Spleen (tissue), 11 donors: ENCODE data around the gene EDA2R. TPM values are rescaled to one million over a fixed set of nuclear protein-coding genes. Genes with fewer than 3 reads are reported as not detected.

Source experiments
- DNase-seq: peaks from one replicate; pipeline ENCODE4 v3.0.0-alpha.2; 2020
- H3K27ac ChIP-seq, 8 donors: fragments of 200-600 bp; sonication (generic) in 7 of 8; 1 replicate in 4 of 8; 2 replicates in 4 of 8; pipeline versions ENCODE4 v1.5.0 to v1.8.0; 2016 to 2021; ENCODE audit warnings: inconsistent platforms in 4 of 8, mild to moderate bottlenecking in 4 of 8, moderate library complexity in 1 of 8
- H3K27me3 ChIP-seq, 7 donors: fragments of 200-600 bp; sonication (generic) in 6 of 7; replicated peaks in 1 of 7; 1 replicate in 4 of 7; 2 replicates in 3 of 7; pipeline versions ENCODE4 v1.5.0 to v1.8.0; 2016 to 2021; ENCODE audit warnings: inconsistent platforms in 3 of 7, mild to moderate bottlenecking in 1 of 7
- H3K36me3 ChIP-seq, 6 donors: fragments of 200-600 bp; sonication (generic) in 5 of 6; 1 replicate in 4 of 6; 2 replicates in 2 of 6; pipeline versions ENCODE4 v1.5.0 to v1.8.0; 2016 to 2021; ENCODE audit warnings: inconsistent platforms in 2 of 6
- H3K4me1 ChIP-seq, 6 donors: fragments of 200-600 bp; sonication (generic) in 5 of 6; 1 replicate in 3 of 6; 2 replicates in 3 of 6; pipeline versions ENCODE4 v1.5.0 to v1.8.0; 2016 to 2021; ENCODE audit warnings: inconsistent platforms in 3 of 6
- H3K4me3 ChIP-seq, 8 donors: fragments of 200-600 bp; sonication (generic) in 7 of 8; 1 replicate in 4 of 8; 2 replicates in 4 of 8; pipeline versions ENCODE4 v1.5.0 to v1.8.0; 2016 to 2021; ENCODE audit warnings: inconsistent platforms in 4 of 8, mild to moderate bottlenecking in 4 of 8, moderate library complexity in 2 of 8
- H3K9me3 ChIP-seq, 8 donors: fragments of 200-600 bp; sonication (generic) in 7 of 8; 1 replicate in 4 of 8; 2 replicates in 4 of 8; pipeline versions ENCODE4 v1.5.0 to v1.8.0; 2016 to 2021; ENCODE audit warnings: inconsistent platforms in 4 of 8
- POLR2A ChIP-seq, 3 donors: fragments of 450-650 bp; IDR thresholded peaks; one replicate each; pipeline ENCODE4 v1.5.1; 2017; ENCODE audit warnings: antibody characterized with exemption in 3 of 3, mild to moderate bottlenecking in 1 of 3
- POLR2AphosphoS5 ChIP-seq, 3 donors: sonication (generic); formaldehyde crosslinking; IDR thresholded peaks; one replicate each; pipeline ENCODE4 v1.5.1; 2017; ENCODE audit warnings: antibody characterized with exemption in 3 of 3
- WGBS, 5 donors: extraction: QIAGEN DNeasy Blood & Tissue Kit in 3 of 5; methylation state at CpG; one replicate each; pipeline versions ENCODE4 v1.1.5 to v1.1.7; 2013 to 2018; 5-methylcytosine and 5-hydroxymethylcytosine counted together
- intact Hi-C: fragments of 100-400 bp; cut with DNase I; formaldehyde crosslinking; loops from one replicate; pipeline ENCODE4 v1.15.0; 2023; ENCODE audit warnings: low total_unique reads
- polyA plus RNA-seq, 3 donors: library from polyadenylated mRNA; stranded (reverse); fragments of 200-250 nt; gene quantifications; one replicate each; pipeline ENCODE4 v1.2.1, GENCODE V29; 2013
- total RNA-seq, 7 donors: library from RNA; depleted of rRNA in 3 of 7; stranded (reverse); fragments of >200 nt in 3 of 7; fragmentation: NEBNext Ultra II Directional in 4 of 7; extraction: Animal tissue kit (Norgen Biotek cat#: 25700) in 4 of 7; gene quantifications; one replicate each; pipeline versions ENCODE4 v1.1.0 to v1.2.1, GENCODE V29; 2016 to 2021
- TF ChIP-seq, protein P1 (sequence below), 11 experiments: fragments of 200-600 bp in 7 of 11; fragments of 450-650 bp in 4 of 11; sonication (generic) in 4 of 11; IDR thresholded peaks in 8 of 11; conservative IDR thresholded peaks in 3 of 11; 1 replicate in 7 of 11; 2 replicates in 4 of 11; pipeline versions ENCODE4 v1.4.0 to v1.8.0; 2016 to 2021; ENCODE audit warnings: antibody characterized with exemption in 11 of 11, inconsistent platforms in 4 of 11, mild to moderate bottlenecking in 1 of 11
- donor health status: healthy with polysubstance abuse.
- donor health status: DM: no; HTN: no; CAD: no; lungs with moderate emphysema.
- donor health status: DM: no; HTN: no; CAD: no.
- donor health status: Bipolar disorder and iron deficiency.
- donor health status: healthy.
- donor health status: DM: no; HTN: no; CAD: no.
- donor health status: DM: yes; HTN: yes; CAD: no.

The EDA2R gene
- total and polyA plus RNA-seq, 10 donors = 0.21 to 2.7 (median 0.91) TPM

DNA sequence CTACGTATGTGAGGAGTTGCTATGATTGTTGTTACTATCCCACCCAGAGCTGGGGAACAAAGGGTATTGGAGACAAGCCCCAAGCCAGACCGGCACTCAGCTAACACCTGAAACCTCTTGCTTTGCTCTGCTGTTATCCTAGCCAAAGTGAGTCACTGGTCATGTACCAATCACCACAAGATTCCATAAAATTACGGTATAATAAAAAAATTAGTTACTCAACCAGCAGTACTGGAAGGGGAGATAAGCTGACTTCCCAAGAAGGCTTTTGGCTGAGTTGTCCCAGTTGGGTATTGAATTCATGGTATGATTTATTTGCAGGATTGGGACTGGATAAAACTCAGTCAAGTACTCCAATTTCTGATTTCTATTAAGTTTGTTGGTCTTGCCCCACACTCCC is 5.3 kb downstream of the EDA2R start:
- H3K36me3 ChIP-seq = no peaks in the 10 kb centered on the region
- intact Hi-C loops = no loop called here
- peaks cover 0 to 5% (median 0%) of the 10 kb centered on the region in 8 donors for H3K9me3 ChIP-seq
- WGBS, 5 donors = 73 to 94% (median 83%) methylated on average over 3 of the region's 3 CpGs
- no peaks in the 10 kb centered on the region for H3K27me3 ChIP-seq
- H3K4me1 ChIP-seq = no peaks in the 10 kb centered on the region
- no peak for TF ChIP-seq POLR2A (IDR thresholded peaks at IDR 0.05)
- TF ChIP-seq POLR2AphosphoS5 (IDR thresholded peaks at IDR 0.05) = no peak
- TF ChIP-seq, protein P1, sequence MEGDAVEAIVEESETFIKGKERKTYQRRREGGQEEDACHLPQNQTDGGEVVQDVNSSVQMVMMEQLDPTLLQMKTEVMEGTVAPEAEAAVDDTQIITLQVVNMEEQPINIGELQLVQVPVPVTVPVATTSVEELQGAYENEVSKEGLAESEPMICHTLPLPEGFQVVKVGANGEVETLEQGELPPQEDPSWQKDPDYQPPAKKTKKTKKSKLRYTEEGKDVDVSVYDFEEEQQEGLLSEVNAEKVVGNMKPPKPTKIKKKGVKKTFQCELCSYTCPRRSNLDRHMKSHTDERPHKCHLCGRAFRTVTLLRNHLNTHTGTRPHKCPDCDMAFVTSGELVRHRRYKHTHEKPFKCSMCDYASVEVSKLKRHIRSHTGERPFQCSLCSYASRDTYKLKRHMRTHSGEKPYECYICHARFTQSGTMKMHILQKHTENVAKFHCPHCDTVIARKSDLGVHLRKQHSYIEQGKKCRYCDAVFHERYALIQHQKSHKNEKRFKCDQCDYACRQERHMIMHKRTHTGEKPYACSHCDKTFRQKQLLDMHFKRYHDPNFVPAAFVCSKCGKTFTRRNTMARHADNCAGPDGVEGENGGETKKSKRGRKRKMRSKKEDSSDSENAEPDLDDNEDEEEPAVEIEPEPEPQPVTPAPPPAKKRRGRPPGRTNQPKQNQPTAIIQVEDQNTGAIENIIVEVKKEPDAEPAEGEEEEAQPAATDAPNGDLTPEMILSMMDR (IDR thresholded peaks at IDR 0.05 in 8 of 11, conservative IDR thresholded peaks at IDR 0.05 in 3 of 11) = no peak
- H3K27ac ChIP-seq = no peak overlapping the region
- H3K4me3 ChIP-seq = no peak overlapping the region
- no peak for DNase-seq

DNA sequence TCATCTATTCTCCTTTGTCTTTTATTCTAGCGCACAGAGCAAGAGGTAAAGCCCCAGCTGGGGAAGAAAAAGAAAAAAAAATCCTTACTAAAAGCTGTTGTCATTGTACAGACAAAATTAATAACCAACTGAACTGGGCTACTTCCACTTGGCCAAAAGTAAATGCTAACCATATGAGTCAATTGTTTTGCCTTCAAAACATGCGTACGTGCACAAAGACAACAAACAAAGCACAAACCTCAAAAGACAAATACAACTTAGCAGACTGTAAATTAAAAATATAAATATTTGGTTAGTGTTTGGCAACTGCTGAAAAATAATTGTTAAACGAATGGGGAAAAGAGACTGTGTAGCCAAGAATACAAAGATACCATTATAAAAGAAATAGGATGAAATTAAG is 5.9 kb downstream of the EDA2R start:
- WGBS, 5 donors = 78 to 93% (median 86%) methylated on average over 4 of the region's 4 CpGs
- DNase-seq = no peak
- H3K27ac ChIP-seq = no peak overlapping the region
- no peaks in the 10 kb centered on the region for H3K27me3 ChIP-seq
- TF ChIP-seq, protein P1 (IDR thresholded peaks at IDR 0.05 in 8 of 11, conservative IDR thresholded peaks at IDR 0.05 in 3 of 11) = no peak
- no peaks in the 10 kb centered on the region for H3K4me1 ChIP-seq
- no peak overlapping the region for H3K4me3 ChIP-seq
- intact Hi-C loops = no loop called here
- H3K36me3 ChIP-seq = no peaks in the 10 kb centered on the region
- peaks cover 0 to 5% (median 0%) of the 10 kb centered on the region in 8 donors for H3K9me3 ChIP-seq

DNA sequence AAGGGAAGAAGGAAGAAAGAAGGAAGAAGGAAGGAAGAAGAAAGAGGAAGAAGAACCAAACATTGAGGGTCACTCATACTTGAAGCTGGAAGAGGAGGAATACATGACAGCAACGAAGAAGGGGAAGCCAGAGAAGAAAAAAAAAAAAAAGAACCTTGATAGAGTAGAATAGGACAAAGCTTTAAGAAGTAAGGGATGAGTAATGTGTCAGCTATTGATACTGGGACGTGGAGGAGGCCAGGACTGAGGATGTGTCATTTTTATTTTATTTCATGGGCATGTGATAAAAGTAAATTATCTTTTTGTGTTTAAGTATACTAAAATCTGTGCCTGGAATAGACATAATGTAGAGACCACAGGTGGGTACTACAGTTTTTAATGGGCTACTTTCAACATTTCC is 6.4 kb downstream of the EDA2R start:
- TF ChIP-seq POLR2A (IDR thresholded peaks at IDR 0.05) = no peak
- TF ChIP-seq, protein P1 (IDR thresholded peaks at IDR 0.05 in 8 of 11, conservative IDR thresholded peaks at IDR 0.05 in 3 of 11) = no peak
- no peak for TF ChIP-seq POLR2AphosphoS5 (IDR thresholded peaks at IDR 0.05)
- no peak overlapping the region for H3K4me3 ChIP-seq
- 35 to 65% (median 52%) methylated on average over 2 of the region's 2 CpGs for WGBS, 5 donors
- no peaks in the 10 kb centered on the region for H3K36me3 ChIP-seq
- no peak overlapping the region for H3K27ac ChIP-seq
- peaks cover 0 to 5% (median 0%) of the 10 kb centered on the region in 8 donors for H3K9me3 ChIP-seq
- H3K4me1 ChIP-seq = no peaks in the 10 kb centered on the region
- H3K27me3 ChIP-seq = no peaks in the 10 kb centered on the region
- intact Hi-C loops = no loop called here
- DNase-seq = no peak

DNA sequence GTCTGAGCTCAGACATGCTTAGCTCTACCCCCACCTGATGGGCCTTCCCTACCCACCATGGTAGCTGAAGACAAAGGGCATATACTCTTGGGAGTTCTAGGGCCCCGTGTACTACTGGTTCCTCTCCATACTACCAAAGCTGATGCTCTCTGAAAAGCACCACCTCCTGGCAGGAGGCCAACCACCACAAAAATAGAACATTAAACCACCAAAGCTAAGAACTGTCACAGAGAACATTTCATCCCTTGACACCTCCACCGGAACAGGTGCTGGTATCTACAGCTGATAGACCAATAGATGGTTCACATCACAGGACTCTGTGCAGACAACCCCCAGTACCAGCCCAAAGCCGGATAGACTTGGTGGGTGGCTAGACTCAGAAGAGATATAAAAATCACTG is 13.4 kb downstream of the EDA2R start:
- Histone ChIP-seq H3K4me1 (no peaks in the 10 kb centered on the region), H3K36me3 (no peaks in the 10 kb centered on the region), H3K9me3 (peaks cover 0 to 5% (median 0%) of the 10 kb centered on the region in 8 donors), H3K4me3 (no peak overlapping the region), H3K27ac (no peak overlapping the region), H3K27me3 (no peaks in the 10 kb centered on the region)
- intact Hi-C loops = no loop called here
- 35 to 67% (median 64%) methylated on average over 3 of the region's 3 CpGs; no CpG with 5 or more reads in 1 of the 5 donors for WGBS, 5 donors
- DNase-seq = no peak
- TF ChIP-seq POLR2A (IDR thresholded peaks at IDR 0.05) (no peak), POLR2AphosphoS5 (IDR thresholded peaks at IDR 0.05) (no peak)
- TF ChIP-seq, protein P1 (IDR thresholded peaks at IDR 0.05 in 8 of 11, conservative IDR thresholded peaks at IDR 0.05 in 3 of 11) = no peak
